ENCODE results near the gene EEF1AKMT2. TPM values are rescaled to one million over a fixed set of nuclear protein-coding genes. Genes with fewer than 3 reads are reported as not detected.

EEF1AKMT2 gene
- total RNA-seq, 1 experiment from 2014 or later: 18.4 TPM

DNA sequence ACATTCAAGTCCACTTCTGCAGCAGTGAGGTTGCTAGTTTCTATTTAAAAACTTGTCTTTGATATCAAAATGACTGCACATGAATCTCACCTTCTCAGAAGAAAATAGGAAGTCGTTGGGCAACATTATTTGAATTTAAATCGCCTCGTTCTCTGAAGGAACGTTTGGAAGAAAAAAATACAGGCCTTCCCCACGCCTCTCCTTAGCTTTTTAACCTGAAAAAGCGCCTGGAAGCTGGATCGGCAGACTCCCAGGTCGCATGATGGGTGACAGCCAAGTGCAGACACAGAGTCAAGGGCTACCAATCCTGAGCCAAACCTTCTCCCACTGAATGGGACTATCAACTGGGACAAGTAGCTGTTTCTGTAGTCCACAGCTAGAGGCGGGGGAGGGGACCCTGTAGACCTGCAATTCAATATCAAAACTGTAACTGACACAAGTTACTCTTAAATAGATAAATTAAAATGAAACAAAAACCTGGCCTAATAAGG is 49.7 kb downstream of the EEF1AKMT2 start:
- ChIA-PET POLR2A (ENCODE audit: unreplicated experiment) (interaction anchor here (0.6 to 1.0 kb wide), 2 partner anchors 50 to 56 kb away, joined by 4 to 5 read pairs; partner anchors contain the start of gene EEF1AKMT2), CTCF (interaction anchor here (0.5 to 1.0 kb wide), 5 partner anchors 10 to 229 kb away, joined by 3 to 8 read pairs (median 3); partner anchors contain the start of gene EEF1AKMT2)
- DNase-seq: no peak
- no TSS peak for BruUV-seq (replicated peaks)
- peaks cover 40% of the 10 kb centered on the region for H3K4me1 ChIP-seq (replicated peaks; ENCODE audit: insufficient read depth)
- no peaks in the 10 kb centered on the region for H3K27me3 ChIP-seq (ENCODE audit: insufficient read depth, low read depth)
- intact Hi-C loops (cut with micrococcal nuclease; ENCODE audit: unreplicated experiment): loop anchor here (1.0 to 10.0 kb wide), 6 partner anchors 50 to 1160 kb away; partner anchors contain the start of genes EEF1AKMT2 and OAT
- no peak overlapping the region; the same call in 1 of the 2 replicates for H3K4me3 ChIP-seq
- H3K79me2 ChIP-seq (ENCODE audit: low read depth): peaks cover 20% of the 10 kb centered on the region
- H3K9me2 ChIP-seq (ENCODE audit: insufficient read depth): no peaks in the 10 kb centered on the region
- no peak overlapping the region for H2AFZ ChIP-seq
- H4K20me1 ChIP-seq (ENCODE audit: insufficient read depth): peaks cover 5% of the 10 kb centered on the region
- peak overlapping the region; percentile 85 for H3K4me2 ChIP-seq
- H3F3A ChIP-seq (ENCODE audit: insufficient read depth, low read depth): peaks cover 20% of the 10 kb centered on the region
- H3K9me3 ChIP-seq (ENCODE audit: insufficient read depth, low read depth): no peaks in the 10 kb centered on the region
- no peak overlapping the region for H3K27ac ChIP-seq
- no peaks in the 10 kb centered on the region for H3K36me3 ChIP-seq (ENCODE audit: low read depth)
- TF ChIP-seq, protein P1, sequence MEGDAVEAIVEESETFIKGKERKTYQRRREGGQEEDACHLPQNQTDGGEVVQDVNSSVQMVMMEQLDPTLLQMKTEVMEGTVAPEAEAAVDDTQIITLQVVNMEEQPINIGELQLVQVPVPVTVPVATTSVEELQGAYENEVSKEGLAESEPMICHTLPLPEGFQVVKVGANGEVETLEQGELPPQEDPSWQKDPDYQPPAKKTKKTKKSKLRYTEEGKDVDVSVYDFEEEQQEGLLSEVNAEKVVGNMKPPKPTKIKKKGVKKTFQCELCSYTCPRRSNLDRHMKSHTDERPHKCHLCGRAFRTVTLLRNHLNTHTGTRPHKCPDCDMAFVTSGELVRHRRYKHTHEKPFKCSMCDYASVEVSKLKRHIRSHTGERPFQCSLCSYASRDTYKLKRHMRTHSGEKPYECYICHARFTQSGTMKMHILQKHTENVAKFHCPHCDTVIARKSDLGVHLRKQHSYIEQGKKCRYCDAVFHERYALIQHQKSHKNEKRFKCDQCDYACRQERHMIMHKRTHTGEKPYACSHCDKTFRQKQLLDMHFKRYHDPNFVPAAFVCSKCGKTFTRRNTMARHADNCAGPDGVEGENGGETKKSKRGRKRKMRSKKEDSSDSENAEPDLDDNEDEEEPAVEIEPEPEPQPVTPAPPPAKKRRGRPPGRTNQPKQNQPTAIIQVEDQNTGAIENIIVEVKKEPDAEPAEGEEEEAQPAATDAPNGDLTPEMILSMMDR (conservative IDR thresholded peaks at IDR 0.05): no peak
- TF ChIP-seq EZH2 (IDR thresholded peaks at IDR 0.05; ENCODE audit: low read depth): no peak

DNA sequence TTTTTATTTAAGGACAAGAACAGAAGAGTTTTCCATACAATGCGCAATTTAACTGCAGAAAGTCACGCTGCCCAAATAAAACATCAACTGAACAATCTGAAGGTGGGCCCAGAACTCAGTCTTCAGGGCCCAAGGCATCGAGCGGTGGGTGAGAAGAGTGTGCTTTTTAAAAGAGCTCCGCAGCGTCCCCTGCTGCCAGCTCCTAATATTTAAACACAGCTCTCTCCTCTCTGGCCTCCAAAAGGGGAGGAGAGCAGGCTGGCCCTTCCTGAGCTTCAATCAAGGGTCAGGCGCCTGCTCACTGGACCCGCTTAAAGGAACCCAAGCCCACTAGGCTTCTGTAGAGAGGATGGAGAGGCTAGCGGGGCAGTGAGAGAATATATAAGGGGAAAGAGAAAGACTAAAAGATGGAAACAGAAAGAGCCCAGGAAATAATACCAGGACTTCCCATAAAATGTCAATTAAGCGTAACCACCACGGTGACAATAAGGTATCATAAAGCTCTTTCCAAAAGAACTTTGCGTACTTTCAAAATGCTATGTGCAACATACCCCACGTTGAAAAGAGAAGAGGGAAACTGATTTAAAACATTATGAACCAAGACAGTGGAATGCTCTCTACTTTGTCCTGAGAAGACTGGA is 50.3 kb downstream of the EEF1AKMT2 start:
- Histone ChIP-seq H3K27ac (no peak overlapping the region), H3K27me3 (ENCODE audit: insufficient read depth, low read depth) (no peaks in the 10 kb centered on the region), H3K79me2 (ENCODE audit: low read depth) (peaks cover 20% of the 10 kb centered on the region), H3K4me1 (replicated peaks; ENCODE audit: insufficient read depth) (peaks cover 40% of the 10 kb centered on the region), H3K9me3 (ENCODE audit: insufficient read depth, low read depth) (no peaks in the 10 kb centered on the region), H4K20me1 (ENCODE audit: insufficient read depth) (peaks cover 5% of the 10 kb centered on the region), H2AFZ (no peak overlapping the region), H3K9me2 (ENCODE audit: insufficient read depth) (no peaks in the 10 kb centered on the region), H3F3A (ENCODE audit: insufficient read depth, low read depth) (peaks cover 16% of the 10 kb centered on the region), H3K36me3 (ENCODE audit: low read depth) (no peaks in the 10 kb centered on the region), H3K4me3 (no peak overlapping the region), H3K4me2 (no peak overlapping the region)
- BruUV-seq (replicated peaks): no TSS peak
- CTCF ChIA-PET: interaction anchor here (0.5 to 1.0 kb wide), 5 partner anchors 10 to 230 kb away, joined by 3 to 8 read pairs (median 3); partner anchors contain the start of gene EEF1AKMT2
- POLR2A ChIA-PET (ENCODE audit: unreplicated experiment): interaction anchor here (0.6 to 1.0 kb wide), 3 partner anchors 17 to 55 kb away, joined by 4 to 6 read pairs (median 5); partner anchors contain the start of gene EEF1AKMT2
- intact Hi-C loops (cut with micrococcal nuclease; ENCODE audit: unreplicated experiment): loop anchor here (1.0 to 10.0 kb wide), 6 partner anchors 51 to 1159 kb away; partner anchors contain the start of genes EEF1AKMT2 and OAT
- TF ChIP-seq EZH2 (IDR thresholded peaks at IDR 0.05; ENCODE audit: low read depth): no peak
- TF ChIP-seq, protein P1 (conservative IDR thresholded peaks at IDR 0.05): peak; percentile 78
- DNase-seq: peak; percentile 42 to 65

DNA sequence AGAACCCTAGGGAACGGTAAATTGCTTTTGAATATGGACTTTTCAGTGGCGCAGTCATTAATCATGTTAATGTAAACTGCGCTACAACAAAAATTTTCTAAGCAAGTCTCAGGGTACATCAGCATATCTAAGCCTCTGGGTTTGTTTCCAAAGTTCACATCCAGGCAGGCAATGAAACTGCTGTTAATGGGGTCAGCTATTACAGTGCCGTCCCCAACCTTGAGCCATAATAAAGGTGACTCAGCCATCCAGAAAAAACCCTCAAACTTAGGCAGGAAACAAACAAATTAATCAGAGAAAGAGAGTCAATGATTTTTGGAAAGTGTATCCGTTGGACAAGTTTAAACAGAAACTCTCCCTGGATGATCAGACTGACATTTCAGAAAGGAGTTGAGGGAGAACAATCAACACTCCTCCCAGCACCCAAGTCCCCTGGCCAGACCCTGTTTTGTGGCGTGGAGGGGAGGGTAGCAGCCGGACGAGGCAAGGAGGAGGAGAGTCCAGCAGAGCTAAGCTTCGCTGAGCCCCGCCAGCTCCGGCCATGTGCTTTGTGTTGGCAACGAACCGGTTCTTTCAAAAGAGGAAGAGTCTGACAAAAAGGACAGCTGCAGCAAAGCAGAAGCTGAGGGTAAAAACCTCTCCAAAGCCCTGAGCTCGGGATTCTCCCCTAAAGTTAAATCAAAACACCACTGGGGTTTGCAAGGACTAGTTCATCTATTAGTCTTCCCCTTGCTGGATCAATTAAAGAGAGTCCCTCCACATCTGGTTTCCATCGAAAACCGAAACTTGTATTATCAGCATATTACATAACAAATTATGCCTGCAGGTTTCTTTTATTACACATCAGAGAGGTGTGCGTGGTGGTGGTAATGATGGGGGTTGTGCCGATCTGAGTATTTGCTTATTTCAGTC is 51.1 kb downstream of the EEF1AKMT2 start:
- H3K4me3 ChIP-seq: no peak overlapping the region
- POLR2A ChIA-PET (ENCODE audit: unreplicated experiment): interaction anchor here (0.7 to 1.0 kb wide), 2 partner anchors 18 to 51 kb away, joined by 5 to 6 read pairs; partner anchors contain the start of gene EEF1AKMT2
- CTCF ChIA-PET: interaction anchor here (0.6 to 1.0 kb wide), 3 partner anchors 9 to 128 kb away, joined by 3 to 8 read pairs (median 3); no protein-coding TSS in a partner anchor
- TF ChIP-seq, protein P1 (conservative IDR thresholded peaks at IDR 0.05): no peak
- no peak for TF ChIP-seq EZH2 (IDR thresholded peaks at IDR 0.05; ENCODE audit: low read depth)
- peaks cover 20% of the 10 kb centered on the region for H3K79me2 ChIP-seq (ENCODE audit: low read depth)
- no peaks in the 10 kb centered on the region for H3K9me2 ChIP-seq (ENCODE audit: insufficient read depth)
- peaks cover 32% of the 10 kb centered on the region for H3K4me1 ChIP-seq (replicated peaks; ENCODE audit: insufficient read depth)
- H3F3A ChIP-seq (ENCODE audit: insufficient read depth, low read depth): peaks cover 10% of the 10 kb centered on the region
- H3K9me3 ChIP-seq (ENCODE audit: insufficient read depth, low read depth): no peaks in the 10 kb centered on the region
- H3K36me3 ChIP-seq (ENCODE audit: low read depth): no peaks in the 10 kb centered on the region
- no peak for DNase-seq
- BruUV-seq (replicated peaks): no TSS peak
- peaks cover 5% of the 10 kb centered on the region for H4K20me1 ChIP-seq (ENCODE audit: insufficient read depth)
- no peak overlapping the region for H3K27ac ChIP-seq
- no peak overlapping the region for H3K4me2 ChIP-seq
- intact Hi-C loops (cut with micrococcal nuclease; ENCODE audit: unreplicated experiment): loop anchor here (1.0 to 10.0 kb wide), 6 partner anchors 52 to 1158 kb away; partner anchors contain the start of genes EEF1AKMT2 and OAT
- no peak overlapping the region for H2AFZ ChIP-seq
- H3K27me3 ChIP-seq (ENCODE audit: insufficient read depth, low read depth): no peaks in the 10 kb centered on the region

Measured in PC-9 (cell line).